Stimulated activated CD4-positive, alpha-beta T cell treated with anti-CD3 and anti-CD28 coated beads, TNF-alpha, amount 100 ng/mL, for 1 hour (primary cell): ENCODE results near the gene SGIP1.

Experiments used
- DNase-seq, 3 donors: peaks; one replicate each; pipeline ENCODE4 v3.0.0-alpha.2; 2020; ENCODE audit warnings: low read depth in 3 of 3, low spot score in 1 of 3

The SGIP1 gene

GRCh38 chr1:66599899-66600737 lies 66.2 kb downstream of the SGIP1 start:
- DNase-seq = no peak

GRCh38 chr1:66605419-66605997 lies 71.6 kb downstream of the SGIP1 start:
- DNase-seq = no peak

- no peak for DNase-seq
Observed at GRCh38 chr1:66606362-66607065, 72.6 kb downstream of the SGIP1 start.

GRCh38 chr1:66607458-66607857 lies 73.5 kb downstream of the SGIP1 start:
- no peak for DNase-seq

GRCh38 chr1:66613187-66613586 lies 79.2 kb downstream of the SGIP1 start:
- DNase-seq = no peak

- no peak for DNase-seq
Observed at GRCh38 chr1:66617362-66618184, 83.6 kb downstream of the SGIP1 start.

GRCh38 chr1:66618390-66618789 lies 84.4 kb downstream of the SGIP1 start:
- no peak for DNase-seq

- no peak for DNase-seq
Observed at GRCh38 chr1:66623812-66624211, 89.9 kb downstream of the SGIP1 start.

GRCh38 chr1:66624412-66625060 lies 90.6 kb downstream of the SGIP1 start:
- DNase-seq = no peak

- DNase-seq = no peak
Observed at GRCh38 chr1:66626261-66626660, 92.3 kb downstream of the SGIP1 start.

GRCh38 chr1:66628926-66629325 lies 95.0 kb downstream of the SGIP1 start:
- no peak for DNase-seq

GRCh38 chr1:66633159-66633558 lies 99.2 kb downstream of the SGIP1 start:
- DNase-seq = no peak

GRCh38 chr1:66637146-66637545 lies 103.2 kb downstream of the SGIP1 start:
- DNase-seq = no peak

GRCh38 chr1:66641891-66642473 lies 108.0 kb downstream of the SGIP1 start:
- no peak for DNase-seq

- DNase-seq = no peak
Observed at GRCh38 chr1:66642992-66643391, 109.0 kb downstream of the SGIP1 start.

- DNase-seq = no peak
Observed at GRCh38 chr1:66644331-66644730, 110.4 kb downstream of the SGIP1 start.

- DNase-seq = no peak
Observed at GRCh38 chr1:66648901-66649595, 115.1 kb downstream of the SGIP1 start.

GRCh38 chr1:66652556-66652955 lies 118.6 kb downstream of the SGIP1 start:
- no peak for DNase-seq

GRCh38 chr1:66654643-66655042 lies 120.7 kb downstream of the SGIP1 start:
- no peak for DNase-seq

- no peak for DNase-seq
Observed at GRCh38 chr1:66671455-66671854, 137.5 kb downstream of the SGIP1 start.
